Peyer's patch (tissue), 4 donors: ENCODE results near the gene CMPK1.

Experiments
- CTCF ChIP-seq, 6 experiments: fragments of 450-650 bp in 4 of 6; fragments of 200-600 bp in 2 of 6; sonication (generic) in 1 of 6; IDR thresholded peaks; one replicate each; pipeline ENCODE4 v1.5.1; 2017 to 2019; ENCODE audit warnings: antibody characterized with exemption in 6 of 6, mild to moderate bottlenecking in 3 of 6, moderate library complexity in 1 of 6
- POLR2A ChIP-seq, 2 donors: fragments of 450-650 bp; IDR thresholded peaks; one replicate each; pipeline ENCODE4 v1.5.1; 2017; ENCODE audit warnings: antibody characterized with exemption in 2 of 2, mild to moderate bottlenecking in 2 of 2, moderate library complexity in 2 of 2

GRCh38 chr1:47407481-47407880 lies 73.9 kb downstream of the CMPK1 start:
- TF ChIP-seq CTCF (IDR thresholded peaks at IDR 0.05) = no peak
- no peak for TF ChIP-seq POLR2A (IDR thresholded peaks at IDR 0.05)
